Effector CD4-positive, alpha-beta T cell (primary cell): ENCODE data around the gene DYNLT1.

Experiments
- DNase-seq: peaks from one replicate; pipeline ENCODE4 v3.0.0-alpha.2; 2020

Gene DYNLT1

GRCh38 chr6:158591810-158592209, 52.7 kb downstream of the DYNLT1 start:
- DNase-seq: no peak

- DNase-seq: no peak
Measured at GRCh38 chr6:158591134-158591809, 53.3 kb downstream of the DYNLT1 start.

- DNase-seq: no peak
Measured at GRCh38 chr6:158589366-158589765, 55.2 kb downstream of the DYNLT1 start.

- no peak for DNase-seq
Measured at GRCh38 chr6:158586652-158587051, 57.9 kb downstream of the DYNLT1 start.
